ENCODE measurements around the gene TAOK1.

TAOK1 gene

DNA sequence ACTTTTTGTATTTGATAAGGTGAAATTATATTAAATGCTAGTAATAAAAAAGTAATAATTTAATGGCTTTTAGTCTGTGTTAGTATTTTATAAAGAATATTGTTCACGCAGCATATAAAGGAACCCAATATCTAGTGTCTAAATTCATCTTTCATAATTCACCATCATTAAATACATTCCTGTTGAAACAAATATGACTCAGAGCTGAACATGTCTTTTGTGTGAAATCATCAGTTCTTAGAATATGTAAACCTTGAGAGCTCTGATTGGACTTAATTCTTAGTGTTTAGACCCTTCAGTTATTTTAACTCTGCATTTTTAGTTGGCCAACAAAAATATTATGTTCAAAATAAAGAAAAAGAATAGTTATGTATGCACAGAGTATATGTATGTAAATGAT is 104.8 kb downstream of the TAOK1 start:
- no peak overlapping the region for H3K4me3 ChIP-seq (replicated peaks; ENCODE audit: low read depth, low read length)
- peak; percentile 24 for DNase-seq (ENCODE audit: low read depth)
- TF ChIP-seq, protein P1, sequence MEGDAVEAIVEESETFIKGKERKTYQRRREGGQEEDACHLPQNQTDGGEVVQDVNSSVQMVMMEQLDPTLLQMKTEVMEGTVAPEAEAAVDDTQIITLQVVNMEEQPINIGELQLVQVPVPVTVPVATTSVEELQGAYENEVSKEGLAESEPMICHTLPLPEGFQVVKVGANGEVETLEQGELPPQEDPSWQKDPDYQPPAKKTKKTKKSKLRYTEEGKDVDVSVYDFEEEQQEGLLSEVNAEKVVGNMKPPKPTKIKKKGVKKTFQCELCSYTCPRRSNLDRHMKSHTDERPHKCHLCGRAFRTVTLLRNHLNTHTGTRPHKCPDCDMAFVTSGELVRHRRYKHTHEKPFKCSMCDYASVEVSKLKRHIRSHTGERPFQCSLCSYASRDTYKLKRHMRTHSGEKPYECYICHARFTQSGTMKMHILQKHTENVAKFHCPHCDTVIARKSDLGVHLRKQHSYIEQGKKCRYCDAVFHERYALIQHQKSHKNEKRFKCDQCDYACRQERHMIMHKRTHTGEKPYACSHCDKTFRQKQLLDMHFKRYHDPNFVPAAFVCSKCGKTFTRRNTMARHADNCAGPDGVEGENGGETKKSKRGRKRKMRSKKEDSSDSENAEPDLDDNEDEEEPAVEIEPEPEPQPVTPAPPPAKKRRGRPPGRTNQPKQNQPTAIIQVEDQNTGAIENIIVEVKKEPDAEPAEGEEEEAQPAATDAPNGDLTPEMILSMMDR (IDR thresholded peaks at IDR 0.05; ENCODE audit: low read length, missing control alignments) = no peak

DNA sequence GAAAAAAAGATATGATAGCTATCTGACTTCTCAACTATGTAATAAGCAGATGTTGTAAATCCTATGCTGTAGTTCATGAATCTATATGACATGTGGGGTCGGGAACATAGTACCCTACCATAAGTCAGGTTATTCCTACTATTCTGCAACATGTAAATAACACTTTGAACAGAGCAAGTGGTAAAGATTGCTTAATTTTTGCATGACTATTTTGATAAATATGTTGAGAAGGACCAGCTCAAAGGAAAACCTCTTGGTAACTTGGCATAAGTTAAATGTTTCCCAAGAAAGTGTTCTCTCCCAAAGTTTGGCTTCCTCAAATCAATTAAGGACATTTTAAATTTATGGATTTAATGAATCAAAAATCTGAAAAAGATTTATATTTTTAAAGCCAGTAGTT is 114.5 kb downstream of the TAOK1 start:
- TF ChIP-seq, protein P1 (IDR thresholded peaks at IDR 0.05; ENCODE audit: low read length, missing control alignments) = no peak
- H3K4me3 ChIP-seq (replicated peaks; ENCODE audit: low read depth, low read length) = no peak overlapping the region
- peak; percentile 34 for DNase-seq (ENCODE audit: low read depth)

DNA sequence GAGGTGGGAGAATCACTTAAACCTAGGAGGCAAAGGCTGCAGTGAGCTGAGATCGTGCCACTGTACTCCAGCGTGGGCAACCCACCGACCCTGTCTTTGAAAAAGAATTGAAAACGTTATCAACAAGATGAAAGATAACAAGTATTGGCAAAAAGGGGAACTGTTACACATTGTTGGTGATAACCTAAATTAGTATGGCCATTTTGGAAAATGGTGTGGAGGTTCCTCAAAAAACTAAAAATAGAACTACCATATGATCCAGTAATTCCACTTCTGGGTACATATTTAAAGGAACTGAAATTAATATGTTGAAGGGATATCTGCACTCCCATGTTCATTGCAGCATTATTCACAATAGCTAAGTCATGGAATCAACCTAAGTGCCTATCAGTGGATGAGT is 115.7 kb downstream of the TAOK1 start:
- no peak overlapping the region for H3K4me3 ChIP-seq (replicated peaks; ENCODE audit: low read depth, low read length)
- no peak for DNase-seq (ENCODE audit: low read depth)
- TF ChIP-seq, protein P1 (IDR thresholded peaks at IDR 0.05; ENCODE audit: low read length, missing control alignments) = no peak

DNA sequence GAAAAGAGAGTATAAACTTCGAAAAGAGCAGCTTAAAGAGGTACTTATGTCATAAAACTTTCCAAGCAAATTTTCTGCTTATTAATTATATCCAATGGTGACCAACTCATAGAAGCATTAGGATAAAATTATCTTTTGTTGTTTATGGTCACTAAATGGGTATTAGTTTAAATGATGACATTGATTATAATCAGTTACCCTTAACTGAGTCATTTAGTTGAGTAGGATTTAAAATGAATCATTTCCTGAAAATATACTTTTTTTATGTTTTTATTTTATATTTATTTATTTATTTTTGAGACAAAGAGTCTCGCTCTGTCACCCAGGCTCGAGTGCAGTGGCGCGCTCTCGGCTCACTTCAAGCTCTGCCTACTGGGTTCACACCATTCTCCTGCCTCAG is 120.8 kb downstream of the TAOK1 start:
- no peak for DNase-seq (ENCODE audit: low read depth)
- TF ChIP-seq, protein P1 (IDR thresholded peaks at IDR 0.05; ENCODE audit: low read length, missing control alignments) = no peak
- H3K4me3 ChIP-seq (replicated peaks; ENCODE audit: low read depth, low read length) = no peak overlapping the region

DNA sequence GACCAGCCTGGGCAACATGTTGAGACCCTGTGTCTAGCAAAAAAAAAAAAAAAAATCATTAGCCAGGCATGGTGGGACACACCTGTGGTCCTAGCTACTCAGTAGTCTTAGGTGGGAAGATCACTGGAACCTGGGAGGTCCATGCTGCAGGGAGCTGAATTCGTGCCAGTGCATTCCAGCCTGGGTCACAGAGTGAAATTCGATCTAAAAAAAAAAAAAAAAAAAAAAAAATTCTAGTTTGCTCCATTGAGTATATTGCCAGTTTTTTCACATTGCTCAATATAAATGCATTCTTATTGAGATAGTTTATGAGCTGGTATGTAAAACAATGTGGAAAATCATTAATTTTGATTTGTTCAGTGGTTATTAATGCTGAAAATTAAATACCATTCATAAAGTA is 124.6 kb downstream of the TAOK1 start:
- no peak overlapping the region for H3K4me3 ChIP-seq (replicated peaks; ENCODE audit: low read depth, low read length)
- TF ChIP-seq, protein P1 (IDR thresholded peaks at IDR 0.05; ENCODE audit: low read length, missing control alignments) = no peak
- DNase-seq (ENCODE audit: low read depth) = peak; percentile 26

DNA sequence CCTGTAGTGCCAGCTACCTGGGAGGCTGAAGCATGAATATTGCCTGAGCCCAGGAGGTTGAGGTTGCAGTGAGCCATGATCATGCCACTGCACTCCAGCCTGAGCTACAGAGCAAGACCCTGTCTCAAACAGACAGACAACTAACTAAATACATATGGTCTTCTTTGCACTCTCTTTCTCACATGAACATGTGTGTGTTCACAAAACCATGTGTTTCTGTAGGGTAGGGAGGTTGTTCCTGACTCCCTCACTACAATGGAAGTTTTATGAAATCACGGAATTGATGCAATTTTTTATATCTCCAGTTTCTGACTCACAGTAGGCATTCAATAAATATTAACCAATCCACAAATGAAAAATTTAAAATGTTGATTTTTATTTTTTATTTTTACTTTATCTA is 128.2 kb downstream of the TAOK1 start:
- no peak for DNase-seq (ENCODE audit: low read depth)
- H3K4me3 ChIP-seq (replicated peaks; ENCODE audit: low read depth, low read length) = no peak overlapping the region
- TF ChIP-seq, protein P1 (IDR thresholded peaks at IDR 0.05; ENCODE audit: low read length, missing control alignments) = no peak

DNA sequence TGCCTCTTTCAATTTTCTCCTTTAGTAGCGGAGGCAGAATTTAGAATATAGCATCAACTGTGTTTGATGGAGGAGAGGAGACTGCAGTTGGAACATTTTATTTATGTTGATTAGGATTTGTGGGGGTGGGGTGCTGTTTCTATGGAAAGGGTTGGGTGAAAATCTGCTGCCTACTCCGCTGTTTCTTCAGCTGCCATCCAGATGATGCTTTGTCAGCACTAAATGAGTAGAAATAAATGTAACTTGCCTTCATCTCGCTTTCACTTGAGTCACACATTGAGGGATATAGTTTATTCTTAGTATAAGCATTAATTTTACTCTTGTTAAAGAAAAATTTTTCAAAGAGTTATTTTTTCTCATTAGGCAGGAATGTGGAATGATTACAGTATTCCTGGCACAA is 134.5 kb downstream of the TAOK1 start:
- no peak overlapping the region for H3K4me3 ChIP-seq (replicated peaks; ENCODE audit: low read depth, low read length)
- DNase-seq (ENCODE audit: low read depth) = no peak
- TF ChIP-seq, protein P1 (IDR thresholded peaks at IDR 0.05; ENCODE audit: low read length, missing control alignments) = no peak

Measured in fibroblast of pulmonary artery (primary cell).